ENCODE data around the gene ZNF462. TPM values are rescaled to one million over a fixed set of nuclear protein-coding genes. Genes with fewer than 3 reads are reported as not detected.

The ZNF462 gene
- total and polyA plus RNA-seq, 2 of the 4 experiments (the other 2 are of a cell fraction): 6.1 to 18.8 TPM

DNA sequence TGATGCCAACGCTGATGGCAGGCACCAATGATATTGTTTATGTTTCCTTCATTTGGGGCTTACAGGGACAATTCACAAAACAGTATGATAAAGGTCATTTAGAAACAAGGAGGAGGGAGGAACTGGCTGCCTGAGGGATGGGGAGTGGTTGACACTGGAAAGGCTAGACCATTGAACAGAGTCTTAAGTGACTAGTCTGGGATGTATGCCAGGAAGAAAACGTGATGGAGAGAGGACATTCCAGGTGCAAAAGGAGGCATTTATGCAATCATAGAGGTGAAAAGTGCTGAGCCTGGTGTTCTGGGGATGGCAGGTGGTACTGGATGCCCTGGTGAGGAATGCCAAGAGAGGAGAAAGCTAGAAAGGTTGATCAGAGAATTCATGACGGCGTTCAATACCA lies 153.4 kb downstream of the ZNF462 start:
- no peak for ATAC-seq (ENCODE audit: low read depth)
- no peak overlapping the region for H2AK5ac ChIP-seq (ENCODE audit: low read depth, low read length)
- H4K20me1 ChIP-seq (ENCODE audit: insufficient read depth, low read length): peaks cover 9% of the 10 kb centered on the region; the same call in 1 of the 2 replicates
- no peak overlapping the region for H3K9ac ChIP-seq (ENCODE audit: low read depth, low read length)
- peaks cover 14% of the 10 kb centered on the region for H3K9me3 ChIP-seq (ENCODE audit: control insufficient read depth, insufficient read depth, low read length)
- no peak overlapping the region for H3K18ac ChIP-seq (ENCODE audit: low read depth, low read length)
- H3K4me1 ChIP-seq (ENCODE audit: control insufficient read depth, insufficient read depth, low read length): peaks cover 5% of the 10 kb centered on the region
- H2BK120ac ChIP-seq (ENCODE audit: low read depth, low read length): no peak overlapping the region
- H3K4ac ChIP-seq (ENCODE audit: low read depth, low read length): no peak overlapping the region
- no peak for DNase-seq
- H3K79me1 ChIP-seq (ENCODE audit: low read depth in 1 of 2, low read length in 2 of 2): no peaks in the 10 kb centered on the region
- H3K56ac ChIP-seq (ENCODE audit: extremely low read depth, insufficient read depth, low read length): no peak overlapping the region
- dilution Hi-C loops (cut with HindIII; ENCODE audit: low sequenced_read_pairs, unreplicated experiment): no loop called here
- no peak overlapping the region for H4K91ac ChIP-seq (ENCODE audit: insufficient read depth, low read depth, low read length)
- BruUV-seq (replicated peaks): no TSS peak
- no peak overlapping the region for H2BK15ac ChIP-seq (ENCODE audit: low read depth, low read length)
- in situ Hi-C loops (cut with MboI; ENCODE audit: low sequenced_read_pairs): no loop called here
- no peak overlapping the region for H3K4me2 ChIP-seq (ENCODE audit: low read depth, low read length)
- H2BK20ac ChIP-seq (ENCODE audit: low read depth, low read length): no peak overlapping the region
- H3K9me1 ChIP-seq (ENCODE audit: insufficient read depth, low read length): peaks cover 2% of the 10 kb centered on the region; the same call in 1 of the 2 replicates
- 29% methylated on average over 1 of the region's 4 CpGs; no CpG with 5 or more reads in 1 of the 2 experiments for WGBS, 2 experiments (ENCODE audit: extremely low coverage in 2 of 2, insufficient read length in 1 of 2)
- TF ChIP-seq NFE2L2 (IDR thresholded peaks at IDR 0.05; ENCODE audit: low read depth, low read length): no peak
- no peak overlapping the region for H2AK9ac ChIP-seq (replicated peaks; ENCODE audit: low read depth, low read length, poor library complexity)
- peaks cover 37% of the 10 kb centered on the region for H3K27me3 ChIP-seq (ENCODE audit: control insufficient read depth, insufficient read depth, low read length)
- ChIA-PET CTCF (no interaction called here), POLR2A (ENCODE audit: unreplicated experiment) (no interaction called here)
- no peak overlapping the region for H2BK5ac ChIP-seq (ENCODE audit: low read depth, low read length, poor library complexity, severe bottlenecking)
- H3K4me3 ChIP-seq (ENCODE audit: insufficient read depth, low read depth, low read length): no peak overlapping the region
- no peak overlapping the region for H3K23ac ChIP-seq (ENCODE audit: low read depth, low read length)
- H3K14ac ChIP-seq (replicated peaks; ENCODE audit: low read depth, low read length): no peak overlapping the region
- peaks cover 3% of the 10 kb centered on the region for H3K36me3 ChIP-seq (ENCODE audit: control insufficient read depth, insufficient read depth, low read length)
- no peak overlapping the region for H4K5ac ChIP-seq (ENCODE audit: low read depth, low read length)
- no peak overlapping the region for H4K8ac ChIP-seq (ENCODE audit: low read depth in 2 of 2, low read length in 2 of 2)
- no peak overlapping the region for H3K27ac ChIP-seq (ENCODE audit: insufficient read depth, low read length)
- intact Hi-C loops (cut with micrococcal nuclease): no loop called here
- H2AFZ ChIP-seq (replicated peaks; ENCODE audit: low read length, poor library complexity): no peak overlapping the region
